GM19351 (cell line): ENCODE data around the gene SLC39A11.

Experiments
- ATAC-seq: cut with Tn5 transposase; IDR thresholded peaks from one replicate; pipeline ENCODE4 v1.9.1; 2021; ENCODE audit warnings: mild to moderate bottlenecking, moderate library complexity; ENCODE audit not compliant: unreplicated experiment

Gene SLC39A11

DNA sequence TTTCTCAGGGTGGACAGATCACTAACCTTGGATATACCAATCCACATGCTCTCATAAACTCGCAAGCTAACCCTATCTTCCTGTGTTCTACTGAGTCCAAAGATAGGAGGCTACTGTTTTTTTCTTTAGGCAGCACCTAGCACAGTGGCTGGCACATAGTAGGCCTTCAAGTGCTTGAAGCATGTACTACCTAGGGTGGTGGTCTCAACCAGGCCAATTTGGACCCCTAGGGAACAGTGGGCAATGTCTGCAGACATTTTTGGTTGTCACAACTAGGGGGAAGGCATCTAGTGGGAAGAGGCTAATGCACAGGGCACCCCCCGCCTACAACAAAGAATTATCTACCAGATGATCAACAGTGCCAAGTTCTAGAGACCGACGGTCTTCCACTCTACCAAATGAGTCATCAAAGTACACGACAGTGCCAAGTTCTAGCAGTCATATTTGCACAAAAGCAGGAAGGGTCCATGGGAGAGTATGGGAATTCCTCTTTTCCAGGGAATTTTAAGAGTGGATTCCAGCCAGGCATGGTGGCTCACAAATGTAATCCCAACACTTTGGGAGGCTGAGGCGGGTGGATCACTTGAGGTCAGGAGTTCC lies 390.3 kb downstream of the SLC39A11 start:
- no peak for ATAC-seq

DNA sequence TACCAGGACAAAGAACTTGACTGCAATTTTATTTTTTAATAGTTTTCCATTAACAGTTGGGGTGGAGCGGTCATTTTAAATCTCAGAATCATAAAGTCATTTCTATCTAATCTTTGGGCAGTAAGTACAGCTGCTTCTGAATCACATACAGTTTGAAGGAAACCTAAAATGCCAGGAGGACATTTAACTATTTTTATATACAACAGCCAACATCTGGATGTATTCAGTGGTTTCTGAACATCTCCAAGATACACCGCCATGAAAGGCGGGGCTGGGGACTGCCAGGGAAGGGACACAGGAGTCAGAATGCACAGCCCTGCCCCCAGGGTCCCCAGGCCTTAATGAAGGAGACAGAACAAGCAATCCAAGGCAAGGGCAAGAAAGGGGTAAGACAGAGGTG lies 392.3 kb downstream of the SLC39A11 start:
- ATAC-seq: no peak

DNA sequence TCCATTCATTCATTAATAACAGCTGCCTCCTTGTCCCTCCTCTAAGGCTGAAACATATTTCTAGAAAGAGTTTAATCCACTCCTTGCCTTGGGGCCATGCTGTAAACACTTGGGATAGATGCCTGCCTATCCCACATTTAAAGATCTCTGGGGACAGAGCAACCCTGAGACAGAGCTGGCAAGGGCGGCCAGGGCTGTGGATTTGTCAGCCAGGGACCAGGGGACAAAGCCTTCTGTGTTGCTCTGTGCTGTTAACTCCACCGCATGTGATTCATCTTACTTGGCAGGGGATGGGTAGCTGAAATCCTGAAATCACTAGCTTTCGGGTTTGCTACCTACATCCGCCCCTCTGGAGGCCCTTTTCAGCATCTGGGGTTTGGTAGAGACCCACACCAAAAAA lies 392.9 kb downstream of the SLC39A11 start:
- ATAC-seq: no peak

DNA sequence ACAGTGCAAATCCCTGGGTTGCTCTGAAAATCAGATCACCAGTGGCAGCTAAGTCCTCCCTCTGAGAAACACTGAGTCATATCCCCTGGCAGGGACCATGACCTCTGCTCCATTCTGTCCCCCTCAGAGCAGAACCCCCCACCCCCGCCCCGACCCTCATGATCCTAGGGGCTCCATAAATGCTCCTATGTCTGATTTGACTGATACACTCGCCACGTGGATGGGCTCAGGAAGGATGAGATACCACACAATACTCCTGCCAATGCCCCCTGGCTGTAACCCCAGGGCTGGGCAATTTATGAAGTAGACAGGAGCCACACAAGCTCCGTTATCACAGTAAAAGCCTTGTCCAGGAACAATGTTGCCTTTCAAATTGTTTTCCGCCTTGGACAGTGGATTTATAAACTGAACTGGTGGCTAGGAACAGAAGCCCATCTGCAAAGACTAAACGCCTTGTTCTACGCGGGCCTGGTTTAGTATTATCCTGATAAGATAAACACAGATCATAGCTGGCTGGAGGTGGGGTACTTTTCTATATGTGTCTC lies 394.8 kb downstream of the SLC39A11 start:
- no peak for ATAC-seq

DNA sequence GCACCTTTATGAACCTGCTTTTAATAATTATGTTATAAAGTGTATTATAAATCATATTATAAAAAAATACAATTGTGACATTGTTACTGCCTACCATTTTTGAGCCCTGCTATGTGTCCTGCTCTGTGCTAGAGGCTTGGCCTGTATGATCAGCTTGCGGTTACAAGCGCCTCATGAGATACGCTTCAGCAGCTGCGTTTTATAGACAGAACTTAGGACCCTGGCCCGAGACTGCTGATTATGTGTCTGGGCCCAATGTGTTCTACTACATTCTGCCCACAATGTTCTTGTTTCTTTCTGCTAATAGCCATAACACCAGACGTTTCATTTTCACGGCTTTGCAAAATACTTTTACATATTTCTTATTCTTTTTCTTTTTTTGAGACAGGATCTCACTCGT lies 395.8 kb downstream of the SLC39A11 start:
- no peak for ATAC-seq

DNA sequence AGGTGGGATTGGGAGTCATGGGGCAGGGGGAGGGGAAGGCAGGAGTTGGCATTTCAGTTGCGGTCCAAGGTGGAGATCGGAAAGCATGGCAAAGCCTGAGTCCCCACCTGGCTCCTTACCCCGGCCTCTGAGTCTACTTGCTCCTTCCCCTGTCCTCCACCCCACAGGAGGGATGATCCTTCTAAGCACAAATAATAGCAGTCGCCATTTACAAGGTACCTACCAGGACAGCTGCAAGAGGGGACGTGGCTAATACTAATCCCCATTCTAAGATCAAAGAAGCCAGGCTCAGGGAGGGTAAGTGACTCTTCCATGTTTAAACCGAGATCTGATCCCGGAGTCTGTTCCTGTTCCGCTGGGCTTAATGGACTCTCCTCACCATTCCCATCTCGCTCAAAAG lies 396.3 kb downstream of the SLC39A11 start:
- no peak for ATAC-seq

DNA sequence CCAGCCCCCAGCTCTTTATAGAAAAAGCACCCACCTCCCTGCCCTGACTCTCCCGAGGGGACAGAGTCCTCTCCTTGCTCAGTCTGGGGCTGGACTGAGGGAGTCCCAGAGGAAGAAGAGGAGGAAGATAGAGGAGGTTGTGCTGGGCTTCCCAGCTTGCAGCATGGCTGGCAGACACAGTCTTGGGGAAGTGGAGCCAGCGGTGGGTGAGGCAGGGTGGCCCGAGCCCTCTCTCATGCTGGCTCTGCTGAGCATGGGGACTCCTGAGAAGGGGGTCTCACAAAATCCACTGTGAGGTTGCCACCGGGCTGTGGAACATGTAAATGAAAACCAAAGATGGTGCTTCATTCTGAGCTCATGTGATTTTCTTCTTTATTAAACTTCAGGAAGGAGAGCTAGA lies 398.5 kb downstream of the SLC39A11 start:
- ATAC-seq: no peak

DNA sequence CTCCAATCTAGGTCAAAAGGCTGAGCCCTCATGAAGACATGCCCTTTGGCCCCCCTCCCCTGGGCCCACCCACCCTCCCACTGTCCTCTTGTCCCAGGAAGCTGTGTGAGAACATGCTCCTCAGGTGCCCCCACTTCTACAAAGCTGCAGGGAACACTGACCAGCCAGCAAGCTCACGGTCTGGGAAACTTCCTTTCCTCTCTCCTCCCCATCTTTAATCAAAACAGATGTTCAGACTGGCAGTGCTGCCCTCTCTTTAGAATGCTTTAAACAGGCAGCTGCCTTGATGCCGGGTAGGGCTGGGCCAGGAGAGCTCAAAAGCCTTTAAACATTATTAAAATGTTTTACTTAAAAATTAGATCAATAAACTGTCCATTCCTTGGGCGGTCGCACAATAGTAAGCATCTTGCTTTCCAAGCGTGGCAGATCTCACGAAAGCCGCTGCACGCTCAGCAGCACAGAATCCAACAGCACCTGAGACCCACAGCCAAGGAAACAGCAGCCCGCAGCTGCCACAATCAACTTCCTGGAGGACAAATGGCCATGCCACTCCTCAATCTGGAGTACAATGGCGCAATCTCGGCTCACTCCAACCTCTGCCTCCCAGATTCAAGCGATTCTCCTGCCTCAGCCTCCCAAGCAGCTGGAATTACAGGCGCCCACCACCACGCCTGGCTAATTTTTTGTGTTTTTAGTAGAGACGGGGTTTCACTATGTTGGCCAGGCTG lies 399.2 kb downstream of the SLC39A11 start:
- no peak for ATAC-seq

DNA sequence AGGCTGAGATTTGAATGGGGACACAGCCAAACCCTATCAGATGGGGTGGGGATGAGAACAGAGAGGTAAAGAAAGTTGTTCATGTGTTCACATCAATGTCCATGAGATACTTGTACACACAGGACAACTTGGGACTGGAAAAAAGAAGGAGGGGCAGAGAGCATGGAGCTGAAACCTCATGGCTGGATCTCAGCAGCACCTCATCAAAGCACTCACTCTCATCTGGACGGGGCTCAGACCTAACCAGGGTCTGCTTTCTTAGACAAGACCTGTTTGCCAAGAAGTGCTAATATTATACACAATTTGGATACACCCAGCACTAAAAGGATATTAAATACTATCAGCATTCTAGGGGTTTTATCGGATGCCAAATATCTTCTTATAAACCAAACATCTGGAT lies 399.8 kb downstream of the SLC39A11 start:
- no peak for ATAC-seq

DNA sequence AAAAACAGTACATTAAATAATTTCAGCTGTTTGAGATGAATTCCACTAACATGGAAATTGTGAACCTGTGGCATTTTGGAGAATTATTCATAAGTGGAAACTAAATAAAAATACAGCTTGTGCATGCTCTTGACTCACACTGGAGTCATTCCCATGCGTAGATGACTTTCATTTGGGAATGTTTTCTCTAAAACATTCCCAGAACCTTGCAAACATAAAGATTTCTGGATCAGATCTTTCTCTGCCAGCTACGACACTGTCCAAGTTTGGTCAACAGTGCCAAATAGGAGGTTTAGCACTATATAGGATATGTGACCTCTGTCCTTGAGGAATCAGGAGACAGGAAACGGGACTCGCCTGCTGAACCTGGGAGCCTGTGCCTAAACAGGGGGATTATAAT lies 400.9 kb downstream of the SLC39A11 start:
- ATAC-seq: no peak

DNA sequence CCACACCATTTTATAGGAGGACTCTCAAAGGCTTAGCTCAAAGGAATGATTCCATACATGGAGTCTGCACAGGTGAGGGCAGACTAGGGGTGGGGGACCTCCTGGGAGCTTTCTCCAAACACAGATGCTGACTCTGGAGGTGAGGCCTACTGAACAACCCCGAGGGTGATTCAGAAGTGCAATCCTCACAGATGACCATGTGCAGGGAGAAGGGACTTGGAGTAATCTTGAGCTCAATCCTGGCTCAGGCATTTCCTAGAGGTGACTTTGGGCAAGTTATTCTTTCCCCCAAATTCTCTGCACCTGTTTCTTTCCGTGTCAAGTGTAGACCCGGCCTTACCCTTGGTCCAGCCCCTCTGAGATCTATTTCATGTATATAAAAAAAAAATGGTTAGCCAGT lies 401.5 kb downstream of the SLC39A11 start:
- ATAC-seq: no peak

DNA sequence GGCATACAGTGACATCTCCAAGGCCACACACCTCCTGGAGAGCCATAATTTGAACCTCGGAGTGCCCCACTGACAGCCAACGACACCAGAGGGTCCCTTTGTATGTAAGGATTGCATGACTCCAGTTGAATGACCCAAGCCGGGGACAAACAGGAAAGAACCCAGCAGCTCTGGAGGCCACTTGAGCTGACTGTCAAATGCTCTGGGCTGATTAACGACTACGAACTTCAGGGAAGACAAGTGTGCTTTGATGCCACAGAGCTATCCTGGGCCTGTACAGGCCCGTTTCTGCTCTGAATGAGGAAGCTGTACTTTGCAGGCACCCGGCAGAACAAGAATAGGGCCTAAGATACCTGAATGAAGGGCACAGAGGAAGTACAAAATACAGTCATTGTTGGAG lies 404.6 kb downstream of the SLC39A11 start:
- no peak for ATAC-seq

DNA sequence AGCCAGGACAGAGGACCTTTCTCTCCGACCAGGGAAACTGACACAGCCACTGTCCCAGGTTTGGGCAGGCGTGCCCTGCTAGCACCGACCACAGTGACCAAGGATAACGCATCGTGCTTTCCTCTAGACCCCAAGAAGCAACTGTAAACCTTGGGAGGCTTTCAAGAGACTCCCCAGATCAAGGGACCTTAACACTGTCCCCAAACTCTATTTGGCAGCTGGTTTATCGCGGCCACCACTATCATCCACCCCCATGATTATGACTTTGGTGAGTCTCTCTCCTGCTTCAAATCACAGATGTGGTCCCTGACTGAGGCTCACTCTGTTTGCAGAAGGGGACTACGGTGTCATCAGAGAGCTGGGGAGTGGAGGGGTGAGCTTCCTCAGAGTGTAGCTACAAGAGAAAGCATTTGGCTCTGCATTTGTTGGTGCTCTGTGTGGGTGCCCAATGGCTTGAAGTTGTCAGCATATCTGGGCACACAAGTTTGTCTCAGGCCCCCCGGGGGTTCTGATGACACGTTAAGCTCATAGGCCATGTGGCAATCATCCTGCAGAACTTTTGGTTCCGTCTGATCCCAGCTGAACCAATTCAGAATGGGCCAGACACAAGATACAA lies 408.0 kb downstream of the SLC39A11 start:
- no peak for ATAC-seq

DNA sequence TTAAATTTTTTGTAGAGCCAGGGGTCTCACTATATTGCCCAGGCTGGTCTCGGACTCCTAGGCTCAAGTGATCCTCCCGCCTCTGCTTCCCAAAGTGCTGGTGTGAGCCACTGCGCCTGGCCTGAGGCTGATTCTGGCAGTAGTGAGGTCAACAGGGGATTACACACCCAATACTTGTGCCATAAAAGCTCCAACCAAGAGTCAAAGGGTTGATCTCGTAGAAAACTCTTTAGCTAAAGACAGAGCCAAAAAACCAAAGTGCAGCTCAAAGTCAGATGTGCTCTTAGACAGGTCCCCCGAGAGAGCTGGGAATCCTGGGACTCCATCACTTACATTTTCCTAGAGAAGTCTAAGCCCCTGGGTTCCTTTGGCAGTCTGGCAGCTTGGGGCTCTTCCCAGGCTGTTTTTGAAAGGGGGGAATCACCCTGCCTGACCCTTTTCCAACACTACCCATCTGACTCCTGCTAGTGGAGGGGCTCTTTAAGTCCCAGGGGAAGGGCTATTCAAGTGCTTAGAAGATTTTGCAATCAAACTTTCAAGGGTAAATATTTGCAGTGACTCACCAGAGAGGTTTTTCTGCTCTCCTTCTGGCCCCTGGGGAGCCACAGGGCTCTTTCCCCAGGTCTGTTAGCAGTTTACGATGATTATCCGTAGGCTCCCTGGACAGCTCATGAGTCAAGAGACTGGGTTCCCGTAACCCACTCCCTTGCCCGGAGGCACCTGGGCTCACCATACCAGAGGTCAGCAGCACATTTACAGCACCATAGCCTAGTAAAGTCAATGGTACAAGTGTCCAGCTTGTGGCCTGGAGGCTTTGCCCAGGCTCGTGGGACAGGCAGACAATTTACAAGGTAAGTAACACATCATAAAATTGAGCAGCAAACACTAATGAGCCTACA lies 408.7 kb downstream of the SLC39A11 start:
- ATAC-seq: no peak

DNA sequence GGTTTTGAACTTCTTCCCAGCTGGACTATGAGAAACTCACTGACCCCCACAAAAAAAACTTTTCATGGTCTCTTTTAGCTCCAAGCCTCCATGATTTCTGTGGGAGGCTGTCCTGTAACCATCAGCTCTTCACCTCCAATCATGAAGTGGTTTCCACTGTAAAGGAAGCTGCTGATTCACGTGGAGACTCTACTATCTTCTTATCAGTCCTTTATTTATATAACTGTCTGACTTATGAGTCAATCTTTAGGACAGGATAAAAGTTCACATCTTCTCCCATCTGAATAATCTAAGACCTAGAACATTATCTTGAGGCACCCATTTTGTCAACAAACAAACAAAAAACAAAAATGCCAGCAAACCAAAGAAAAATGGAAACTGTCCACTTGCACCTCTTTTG lies 409.9 kb downstream of the SLC39A11 start:
- ATAC-seq: no peak

DNA sequence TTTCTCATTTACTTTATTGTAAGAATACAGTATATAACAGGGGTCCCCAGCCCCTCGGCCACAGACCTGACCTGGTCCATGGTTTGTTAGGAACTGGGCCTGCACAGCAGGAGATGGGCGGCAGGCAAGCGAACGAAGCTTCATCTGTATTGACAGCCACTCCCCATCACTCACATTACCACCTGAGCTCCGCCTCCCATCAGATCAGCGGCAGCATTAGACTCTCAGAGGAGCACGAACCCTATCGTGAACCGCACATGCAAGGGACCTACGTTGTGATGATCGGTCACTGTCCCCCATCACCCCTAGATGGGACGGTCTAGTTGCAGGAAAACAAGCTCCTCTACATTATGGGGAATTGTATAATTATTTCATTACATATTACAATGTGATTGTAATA lies 410.6 kb downstream of the SLC39A11 start:
- ATAC-seq: no peak

DNA sequence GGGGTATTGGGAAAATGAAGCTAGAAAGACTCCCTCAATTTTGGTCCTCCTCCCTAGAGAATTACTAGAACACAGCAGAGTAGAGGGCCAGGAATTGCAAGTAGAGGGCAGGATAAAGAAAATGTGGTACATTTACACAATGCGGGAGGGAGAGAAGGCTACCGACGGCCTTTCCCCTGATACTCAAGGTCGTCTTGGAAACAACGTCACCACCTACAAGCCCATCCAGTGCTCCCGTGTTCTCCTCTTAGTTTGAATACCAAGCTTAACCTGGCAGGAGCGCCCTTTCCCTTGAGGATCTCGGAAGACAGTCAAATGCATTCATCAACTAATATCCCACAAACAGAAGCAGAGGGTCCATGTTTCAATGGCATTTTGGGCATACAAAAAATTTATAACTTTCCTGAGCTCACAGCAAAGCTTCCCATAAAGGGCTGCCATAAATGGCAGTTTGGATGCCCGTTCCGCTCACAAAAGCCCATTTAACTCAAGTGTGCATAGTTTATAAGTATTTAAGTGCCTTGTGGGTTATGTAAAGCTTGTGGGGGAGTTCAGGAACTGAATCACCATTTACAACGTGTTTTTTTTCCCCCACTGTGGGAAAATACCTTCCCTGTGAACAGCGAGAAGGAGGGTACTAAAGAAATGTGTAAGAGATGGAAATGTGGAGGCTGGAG lies 414.6 kb downstream of the SLC39A11 start:
- no peak for ATAC-seq

DNA sequence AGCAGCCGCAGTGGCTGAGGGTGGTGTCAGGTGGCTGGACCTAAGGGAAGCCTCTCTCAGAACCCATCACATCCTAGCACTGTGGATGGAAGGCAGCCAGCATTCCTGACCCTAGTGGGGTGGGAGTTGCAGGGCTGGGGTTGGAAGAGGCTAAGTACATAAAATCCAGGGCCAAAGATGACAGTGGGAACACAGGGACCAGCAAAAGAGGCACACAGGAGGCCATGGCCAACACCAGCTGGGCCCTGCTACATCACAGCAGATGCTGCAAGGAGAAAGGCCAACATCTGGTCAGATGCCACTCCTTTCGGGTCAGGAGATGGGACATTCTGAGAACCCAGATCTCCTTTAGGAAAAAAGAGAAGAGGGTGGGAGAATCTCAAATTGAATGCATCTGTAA lies 415.4 kb downstream of the SLC39A11 start:
- no peak for ATAC-seq

DNA sequence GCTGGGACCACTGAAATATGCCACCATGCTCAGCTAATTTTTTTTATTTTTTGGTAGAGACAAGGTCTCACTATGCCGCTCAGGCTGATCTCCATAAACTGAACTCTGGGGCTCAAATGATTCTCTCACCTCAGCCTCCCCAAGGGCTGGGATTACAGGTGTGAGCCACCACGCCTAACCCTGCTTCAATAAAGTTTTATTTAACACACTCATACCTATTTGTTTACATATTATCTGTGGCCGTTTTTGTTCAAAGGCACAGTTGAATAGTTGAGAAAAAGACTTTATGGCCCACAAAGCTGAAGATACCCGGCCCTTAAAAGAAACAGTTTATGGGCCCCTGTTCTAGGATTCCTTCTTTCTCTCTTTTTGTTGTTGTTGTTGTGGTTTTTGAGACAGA lies 419.8 kb downstream of the SLC39A11 start:
- ATAC-seq: no peak

DNA sequence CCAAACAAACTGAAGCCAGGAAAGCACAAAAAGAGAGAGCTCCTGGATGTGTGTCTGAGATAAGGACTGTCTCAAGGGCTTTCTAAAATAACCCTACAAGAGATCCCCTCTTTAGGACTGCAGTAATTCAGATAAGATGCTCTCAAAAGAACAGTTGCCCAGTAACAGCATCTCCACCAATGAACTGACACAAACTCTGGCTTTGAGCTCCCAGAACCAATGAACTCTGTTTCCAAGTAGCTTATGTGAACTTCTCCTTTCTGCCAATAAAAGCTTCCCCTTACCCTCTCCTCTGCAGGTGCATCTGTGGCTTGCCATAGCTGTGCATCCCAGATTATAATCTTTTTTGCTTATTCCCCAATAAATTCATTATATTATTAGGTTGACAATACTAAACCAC lies 421.5 kb downstream of the SLC39A11 start:
- no peak for ATAC-seq
